Trophoblast cell (in vitro differentiated cells and primary cell): ENCODE results near the gene MTA2.
A peak's percentile ranks its signal among the peaks of the same experiment; 100 is the strongest.

ENCODE experiments used
- DNase-seq, 2 donors: peaks; one replicate each; pipeline ENCODE4 v3.0.0-alpha.2; 2016
- H2AFZ ChIP-seq: 2 replicates; pipeline ENCODE4 v1.6.1; 2013; ENCODE audit warnings: low read length, moderate library complexity, mild to moderate bottlenecking; ENCODE audit not compliant: insufficient read depth, poor library complexity
- H2AK5ac ChIP-seq: 2 replicates; pipeline ENCODE4 v1.6.1; 2013; ENCODE audit warnings: mild to moderate bottlenecking, low read length
- H2BK120ac ChIP-seq: 2 replicates; pipeline ENCODE4 v1.6.1; 2013; ENCODE audit warnings: low read length, mild to moderate bottlenecking, moderate library complexity; ENCODE audit not compliant: insufficient read depth, poor library complexity
- H2BK12ac ChIP-seq: 2 replicates; pipeline ENCODE4 v1.6.1; 2013; ENCODE audit warnings: mild to moderate bottlenecking, low read length, moderate library complexity
- H2BK5ac ChIP-seq: 2 replicates; pipeline ENCODE4 v1.6.1; 2013; ENCODE audit warnings: low read length, low read depth, moderate library complexity, mild to moderate bottlenecking; ENCODE audit not compliant: poor library complexity
- H3K14ac ChIP-seq: 2 replicates; pipeline ENCODE4 v1.6.1; 2013; ENCODE audit warnings: mild to moderate bottlenecking, low read length
- H3K18ac ChIP-seq: 2 replicates; pipeline ENCODE4 v1.6.1; 2013; ENCODE audit warnings: mild to moderate bottlenecking, low read length
- H3K23ac ChIP-seq: 2 replicates; pipeline ENCODE4 v1.6.1; 2013; ENCODE audit warnings: low read length
- H3K27ac ChIP-seq: 2 replicates; pipeline ENCODE4 v1.5.1; 2013; ENCODE audit warnings: low read depth, mild to moderate bottlenecking, inconsistent platforms, low read length, moderate library complexity
- H3K27me3 ChIP-seq: 2 replicates; pipeline ENCODE4 v1.6.1; 2013; ENCODE audit warnings: inconsistent platforms, mild to moderate bottlenecking, low read length, moderate library complexity; ENCODE audit not compliant: insufficient read depth
- H3K36me3 ChIP-seq, 2 experiments: 1 replicate in 1 of 2; 2 replicates in 1 of 2; pipeline ENCODE4 v1.6.1; 2013; ENCODE audit warnings: low read length in 2 of 2, mild to moderate bottlenecking in 2 of 2, moderate library complexity in 1 of 2; ENCODE audit not compliant: insufficient read depth in 2 of 2, control insufficient read depth in 1 of 2
- H3K4ac ChIP-seq: 2 replicates; pipeline ENCODE4 v1.6.1; 2013; ENCODE audit warnings: low read depth, mild to moderate bottlenecking, low read length, moderate library complexity
- H3K4me1 ChIP-seq, 2 experiments: 1 replicate in 1 of 2; 2 replicates in 1 of 2; pipeline ENCODE4 v1.6.1; 2013; ENCODE audit warnings: low read length in 2 of 2, mild to moderate bottlenecking in 2 of 2, moderate library complexity in 1 of 2; ENCODE audit not compliant: insufficient read depth in 2 of 2, control insufficient read depth in 1 of 2
- H3K4me2 ChIP-seq: 2 replicates; pipeline ENCODE4 v1.6.1; 2013; ENCODE audit warnings: inconsistent platforms, mild to moderate bottlenecking, low read length, moderate library complexity
- H3K4me3 ChIP-seq: 2 replicates; pipeline ENCODE4 v1.5.1; 2013; ENCODE audit warnings: mild to moderate bottlenecking, low read depth, low read length, inconsistent platforms
- H3K79me1 ChIP-seq: one replicate; pipeline ENCODE4 v1.6.1; 2013; ENCODE audit warnings: low read length
- H3K79me2 ChIP-seq: 2 replicates; pipeline ENCODE4 v1.6.1; 2013; ENCODE audit warnings: low read length, mild to moderate bottlenecking; ENCODE audit not compliant: control insufficient read depth, insufficient read depth, poor library complexity
- H3K9ac ChIP-seq: 2 replicates; pipeline ENCODE4 v1.6.1; 2013; ENCODE audit warnings: mild to moderate bottlenecking, low read length
- H3K9me3 ChIP-seq: 2 replicates; pipeline ENCODE4 v1.6.1; 2013; ENCODE audit warnings: low read depth, mild to moderate bottlenecking, control low read depth, inconsistent platforms, low read length; ENCODE audit not compliant: insufficient read depth
- H4K12ac ChIP-seq: 2 replicates; pipeline ENCODE4 v1.6.1; 2013; ENCODE audit warnings: low read depth, mild to moderate bottlenecking, low read length, moderate library complexity
- H4K8ac ChIP-seq: 2 replicates; pipeline ENCODE4 v1.6.1; 2013; ENCODE audit warnings: low read depth, mild to moderate bottlenecking, low read length, moderate library complexity
- H4K91ac ChIP-seq: one replicate; pipeline ENCODE4 v1.6.1; 2013; ENCODE audit warnings: low read depth, mild to moderate bottlenecking, low read length, moderate library complexity
- WGBS: extraction: QIAGEN DNeasy Blood & Tissue Kit; methylation state at CpG from one replicate; pipeline ENCODE4 v1.1.7; 2013; ENCODE audit warnings: missing lambda C conversion rate; ENCODE audit not compliant: insufficient read length, insufficient coverage; ENCODE audit errors: extremely low coverage; 5-methylcytosine and 5-hydroxymethylcytosine counted together

The MTA2 gene

GRCh38 chr11:62603776-62604299, 2.2 kb upstream of the MTA2 start:
- Histone ChIP-seq H3K36me3 (peaks cover 26 to 28% of the 10 kb centered on the region in 2 experiments), H4K12ac (no peak overlapping the region), H4K91ac (no peak overlapping the region), H3K23ac (no peak overlapping the region), H3K14ac (no peak overlapping the region), H3K27me3 (no peaks in the 10 kb centered on the region), H3K4ac (no peak overlapping the region), H3K9me3 (no peaks in the 10 kb centered on the region), H3K79me1 (peaks cover 21% of the 10 kb centered on the region), H3K4me3 (no peak overlapping the region), H3K4me1 (peaks cover 10 to 16% of the 10 kb centered on the region in 2 experiments), H2AFZ (no peak overlapping the region), H4K8ac (no peak overlapping the region), H2BK12ac (no peak overlapping the region), H2BK5ac (no peak overlapping the region), H3K18ac (no peak overlapping the region), H3K79me2 (peaks cover 11% of the 10 kb centered on the region), H3K27ac (no peak overlapping the region), H3K4me2 (no peak overlapping the region), H2AK5ac (no peak overlapping the region), H3K9ac (no peak overlapping the region), H2BK120ac (no peak overlapping the region)
- no CpG with 5 or more reads among the region's 8 CpGs for WGBS
- DNase-seq = no peak

- H2BK120ac ChIP-seq = peak overlapping the region; percentile 5
- no peak for DNase-seq
- no peaks in the 10 kb centered on the region for H3K9me3 ChIP-seq
- peak overlapping the region; percentile 52 for H4K12ac ChIP-seq
- no peak overlapping the region for H3K4ac ChIP-seq
- no peak overlapping the region for H2AK5ac ChIP-seq
- peaks cover 11% of the 10 kb centered on the region for H3K79me2 ChIP-seq
- peaks cover 21% of the 10 kb centered on the region for H3K79me1 ChIP-seq
- H3K27ac ChIP-seq = no peak overlapping the region
- no peak overlapping the region for H3K23ac ChIP-seq
- H2BK12ac ChIP-seq = peak overlapping the region; percentile 7
- peak overlapping the region; percentile 0 for H3K18ac ChIP-seq
- peak overlapping the region; percentile 41 for H4K91ac ChIP-seq
- H3K4me2 ChIP-seq = peak overlapping the region; percentile 89
- peaks cover 25 to 27% of the 10 kb centered on the region in 2 experiments for H3K36me3 ChIP-seq
- H3K27me3 ChIP-seq = no peaks in the 10 kb centered on the region
- H2AFZ ChIP-seq = no peak overlapping the region
- H3K9ac ChIP-seq = no peak overlapping the region
- H4K8ac ChIP-seq = peak overlapping the region; percentile 75
- H2BK5ac ChIP-seq = no peak overlapping the region
- H3K4me1 ChIP-seq = peaks cover 10 to 16% of the 10 kb centered on the region in 2 experiments
- peak overlapping the region; percentile 72 for H3K4me3 ChIP-seq
- no CpG with 5 or more reads among the region's 13 CpGs for WGBS
- H3K14ac ChIP-seq = peak overlapping the region; percentile 10
These were observed 1.4 kb upstream of the MTA2 start for GRCh38 chr11:62603072-62603408.

GRCh38 chr11:62602141-62603071, 741 bp upstream of the MTA2 start:
- H4K12ac ChIP-seq = peak overlapping the region; percentile 64
- H3K36me3 ChIP-seq = peaks cover 30 to 32% of the 10 kb centered on the region in 2 experiments
- no peaks in the 10 kb centered on the region for H3K27me3 ChIP-seq
- H2AFZ ChIP-seq = peak overlapping the region; percentile 32
- peak; percentile 62 to 66 for DNase-seq
- WGBS = no CpG with 5 or more reads among the region's 96 CpGs
- peak overlapping the region; percentile 80 for H3K14ac ChIP-seq
- peak overlapping the region; percentile 71 for H2BK5ac ChIP-seq
- H3K4me1 ChIP-seq = peaks cover 10 to 16% of the 10 kb centered on the region in 2 experiments
- H3K27ac ChIP-seq = peak overlapping the region; percentile 84
- peak overlapping the region; percentile 68 for H4K91ac ChIP-seq
- H4K8ac ChIP-seq = peak overlapping the region; percentile 78
- H3K18ac ChIP-seq = peak overlapping the region; percentile 71
- H3K4me3 ChIP-seq = peak overlapping the region; percentile 72
- no peak overlapping the region for H3K23ac ChIP-seq
- H3K9ac ChIP-seq = peak overlapping the region; percentile 66
- H2BK120ac ChIP-seq = peak overlapping the region; percentile 67
- H3K4me2 ChIP-seq = peak overlapping the region; percentile 89
- H3K79me2 ChIP-seq = peaks cover 11% of the 10 kb centered on the region
- peaks cover 21% of the 10 kb centered on the region for H3K79me1 ChIP-seq
- H2BK12ac ChIP-seq = peak overlapping the region; percentile 7
- peak overlapping the region; percentile 61 for H2AK5ac ChIP-seq
- peak overlapping the region; percentile 19 for H3K4ac ChIP-seq
- no peaks in the 10 kb centered on the region for H3K9me3 ChIP-seq

- Histone ChIP-seq H3K4ac (peak overlapping the region; percentile 97), H4K12ac (peak overlapping the region; percentile 93), H3K79me2 (peaks cover 11% of the 10 kb centered on the region), H3K27ac (peak overlapping the region; percentile 96), H3K36me3 (peaks cover 40 to 42% of the 10 kb centered on the region in 2 experiments), H3K18ac (peak overlapping the region; percentile 96), H3K4me2 (peak overlapping the region; percentile 63), H3K14ac (peak overlapping the region; percentile 97), H4K91ac (peak overlapping the region; percentile 98), H3K79me1 (peaks cover 21% of the 10 kb centered on the region), H2BK120ac (peak overlapping the region; percentile 88), H3K4me1 (peaks cover 10 to 13% of the 10 kb centered on the region in 2 experiments), H3K9ac (peak overlapping the region; percentile 98), H2BK12ac (no peak overlapping the region), H3K27me3 (no peaks in the 10 kb centered on the region), H2BK5ac (peak overlapping the region; percentile 86), H2AFZ (peak overlapping the region; percentile 51), H4K8ac (peak overlapping the region; percentile 93), H2AK5ac (peak overlapping the region; percentile 38), H3K9me3 (no peaks in the 10 kb centered on the region), H3K4me3 (peak overlapping the region; percentile 97), H3K23ac (no peak overlapping the region)
- DNase-seq = peak in 1 of 2 donors; percentile 34
- no CpG with 5 or more reads among the region's 30 CpGs for WGBS
These were observed 618 bp downstream of the MTA2 start for GRCh38 chr11:62601122-62601371.
